GM19099 (cell line): ENCODE results near the gene OR8B3.

Experiments used
- POLR2A ChIP-seq: IDR thresholded peaks from 3 replicates; pipeline ENCODE4 v1.6.1; 2011; ENCODE audit warnings: low read depth; ENCODE audit not compliant: insufficient read length; ENCODE audit errors: extremely low read depth

OR8B3 gene

GRCh38 chr11:124398924-124399323 lies at the start of gene OR8B3:
Gene OR8B3, minus strand, starts transcription at chr11:124399024. Its CDS starts 1,673 bp downstream, at chr11:124397351.
- no peak for TF ChIP-seq POLR2A

- TF ChIP-seq POLR2A = no peak
Observed at GRCh38 chr11:124446916-124447315, 48.1 kb upstream of the OR8B3 start.

GRCh38 chr11:124445646-124446150 lies 46.9 kb upstream of the OR8B3 start, which contains the start of gene OR8B8:
Gene OR8B8, minus strand, starts transcription at chr11:124445696. Its CDS starts 4,611 bp downstream, at chr11:124441085.
- TF ChIP-seq POLR2A = no peak

GRCh38 chr11:124442847-124443246 lies 44.0 kb upstream of the OR8B3 start:
- no peak for TF ChIP-seq POLR2A

GRCh38 chr11:124442442-124442841 lies 43.6 kb upstream of the OR8B3 start:
- no peak for TF ChIP-seq POLR2A

- TF ChIP-seq POLR2A = no peak
Observed at GRCh38 chr11:124441519-124441918, 42.7 kb upstream of the OR8B3 start.

- TF ChIP-seq POLR2A = no peak
Observed at GRCh38 chr11:124441081-124441480, 42.3 kb upstream of the OR8B3 start.

- no peak for TF ChIP-seq POLR2A
Observed at GRCh38 chr11:124440608-124441007, 41.8 kb upstream of the OR8B3 start.

- TF ChIP-seq POLR2A = no peak
Observed at GRCh38 chr11:124434699-124435098, 35.9 kb upstream of the OR8B3 start.

GRCh38 chr11:124429599-124429998 lies 30.8 kb upstream of the OR8B3 start:
- no peak for TF ChIP-seq POLR2A

- no peak for TF ChIP-seq POLR2A
Observed at GRCh38 chr11:124424384-124424921, 25.6 kb upstream of the OR8B3 start, which contains the start of gene OR8B4. Gene OR8B4, minus strand, starts transcription at chr11:124424871. Its CDS starts 0 bp downstream, at chr11:124424871.

- TF ChIP-seq POLR2A = no peak
Observed at GRCh38 chr11:124421043-124421442, 22.2 kb upstream of the OR8B3 start.

GRCh38 chr11:124415356-124415923 lies 16.6 kb upstream of the OR8B3 start:
- TF ChIP-seq POLR2A = no peak

GRCh38 chr11:124409906-124410305 lies 11.1 kb upstream of the OR8B3 start:
- no peak for TF ChIP-seq POLR2A

- no peak for TF ChIP-seq POLR2A
Observed at GRCh38 chr11:124405581-124405980, 6.8 kb upstream of the OR8B3 start.

GRCh38 chr11:124402326-124402922 lies 3.6 kb upstream of the OR8B3 start:
- no peak for TF ChIP-seq POLR2A
